T-cell (primary cell): Measurements from ENCODE around the gene NFKBIE. TPM values are rescaled to one million over a fixed set of nuclear protein-coding genes. Genes with fewer than 3 reads are reported as not detected.
A peak's percentile ranks its signal among the peaks of the same experiment; 100 is the strongest.

Experiments used
- ATAC-seq, 4 experiments: fragments of 200-7000 bp in 3 of 4; fragments of 150-1000 bp in 1 of 4; cut with Tn5 transposase; replicated peaks in 1 of 4; 1 replicate in 3 of 4; 2 replicates in 1 of 4; pipeline ENCODE4 v1.10.0; 2021; ENCODE audit warnings: moderate library complexity in 3 of 4, mild to moderate bottlenecking in 2 of 4, moderate number of reproducible peaks in 1 of 4
- CTCF ChIA-PET, 2 donors: fragments of 300-600 bp; sonication (Branson Sonifier 250); formaldehyde crosslinking; loops; one replicate each; lab custom pipeline; 2022; ENCODE audit warnings: antibody characterized with exemption in 2 of 2; lab: Charles Lee
- POLR2A ChIA-PET, 2 donors: fragments of 300-600 bp; sonication (Branson Sonifier 250); formaldehyde crosslinking; loops; one replicate each; lab custom pipeline; 2022; ENCODE audit warnings: antibody characterized with exemption in 2 of 2; lab: Charles Lee
- DNase-seq, 35 experiments: peaks; one replicate each; pipeline versions ENCODE4 v3.0.0 to v3.0.0-alpha.2; 2013 to 2023
- H3K27ac ChIP-seq: one replicate; pipeline ENCODE4 v1.5.1; 2013; ENCODE audit warnings: low read length
- H3K27me3 ChIP-seq, 2 experiments: replicated peaks in 1 of 2; 1 replicate in 1 of 2; 2 replicates in 1 of 2; pipeline versions ENCODE4 v1.6.1 to v1.7.0; 2013; ENCODE audit warnings: low read length in 1 of 2, mixed read lengths in 1 of 2; ENCODE audit not compliant: control insufficient read depth in 2 of 2, insufficient read depth in 2 of 2; ENCODE audit errors: extremely low read depth in 1 of 2
- H3K36me3 ChIP-seq, 2 donors: 1 replicate in 1 of 2; 2 replicates in 1 of 2; pipeline versions ENCODE4 v1.6.1 to v1.7.0; 2013; ENCODE audit warnings: low read length in 1 of 2; ENCODE audit not compliant: control insufficient read depth in 2 of 2, insufficient read depth in 1 of 2; ENCODE audit errors: extremely low read depth in 1 of 2
- H3K4me1 ChIP-seq, 2 experiments: 1 replicate in 1 of 2; 2 replicates in 1 of 2; pipeline versions ENCODE4 v1.6.1 to v1.7.0; 2013; ENCODE audit warnings: low read length in 2 of 2, mixed read lengths in 1 of 2; ENCODE audit not compliant: insufficient read depth in 2 of 2, control insufficient read depth in 1 of 2; ENCODE audit errors: extremely low read depth in 1 of 2
- H3K4me3 ChIP-seq, 2 donors: 1 replicate in 1 of 2; 2 replicates in 1 of 2; pipeline versions ENCODE4 v1.5.1 to v1.7.0; 2013; ENCODE audit warnings: mild to moderate bottlenecking in 2 of 2, low read length in 1 of 2, moderate library complexity in 1 of 2; ENCODE audit not compliant: control insufficient read depth in 1 of 2; ENCODE audit errors: extremely low read depth in 1 of 2
- H3K9me3 ChIP-seq: 2 replicates; pipeline ENCODE4 v1.7.0; 2013
- H3K27ac Mint-ChIP-seq, 2 donors: one replicate each; pipeline ENCODE4 v1.8.0; 2020 to 2021; ENCODE audit warnings: mild to moderate bottlenecking in 2 of 2, mixed read lengths in 2 of 2
- H3K27me3 Mint-ChIP-seq, 2 donors: one replicate each; pipeline ENCODE4 v1.8.0; 2021 to 2022; ENCODE audit warnings: mixed read lengths in 2 of 2
- H3K36me3 Mint-ChIP-seq: one replicate; pipeline ENCODE4 v1.8.0; 2021; ENCODE audit warnings: mixed read lengths
- H3K4me1 Mint-ChIP-seq, 3 donors: one replicate each; pipeline ENCODE4 v1.8.0; 2020 to 2022; ENCODE audit warnings: mixed read lengths in 3 of 3, mild to moderate bottlenecking in 1 of 3
- H3K4me3 Mint-ChIP-seq, 3 donors: one replicate each; pipeline ENCODE4 v1.8.0; 2020 to 2022; ENCODE audit warnings: mild to moderate bottlenecking in 3 of 3, mixed read lengths in 3 of 3, moderate library complexity in 3 of 3
- H3K9me3 Mint-ChIP-seq, 3 donors: one replicate each; pipeline ENCODE4 v1.8.0; 2020 to 2022; ENCODE audit warnings: mixed read lengths in 3 of 3
- WGBS: methylation state at CpG from one replicate; pipeline ENCODE4 v1.1.5; 2013; ENCODE audit warnings: missing lambda C conversion rate; ENCODE audit not compliant: insufficient coverage; 5-methylcytosine and 5-hydroxymethylcytosine counted together
- total RNA-seq, 35 experiments: library from RNA in 6 of 35; stranded (reverse) in 6 of 35; fragments of 120-200 nt in 1 of 35; gene quantifications; one replicate each; pipeline versions ENCODE4 v1.2.1 to v1.2.4 and lab custom pipeline; 2013 to 2026

The NFKBIE gene
- total RNA-seq, 5 donors from 2014 or later (not counting 1 experiment from before 2014, with no cell fraction given), result 9.9 to 35.0 (median 13.6) TPM

DNA sequence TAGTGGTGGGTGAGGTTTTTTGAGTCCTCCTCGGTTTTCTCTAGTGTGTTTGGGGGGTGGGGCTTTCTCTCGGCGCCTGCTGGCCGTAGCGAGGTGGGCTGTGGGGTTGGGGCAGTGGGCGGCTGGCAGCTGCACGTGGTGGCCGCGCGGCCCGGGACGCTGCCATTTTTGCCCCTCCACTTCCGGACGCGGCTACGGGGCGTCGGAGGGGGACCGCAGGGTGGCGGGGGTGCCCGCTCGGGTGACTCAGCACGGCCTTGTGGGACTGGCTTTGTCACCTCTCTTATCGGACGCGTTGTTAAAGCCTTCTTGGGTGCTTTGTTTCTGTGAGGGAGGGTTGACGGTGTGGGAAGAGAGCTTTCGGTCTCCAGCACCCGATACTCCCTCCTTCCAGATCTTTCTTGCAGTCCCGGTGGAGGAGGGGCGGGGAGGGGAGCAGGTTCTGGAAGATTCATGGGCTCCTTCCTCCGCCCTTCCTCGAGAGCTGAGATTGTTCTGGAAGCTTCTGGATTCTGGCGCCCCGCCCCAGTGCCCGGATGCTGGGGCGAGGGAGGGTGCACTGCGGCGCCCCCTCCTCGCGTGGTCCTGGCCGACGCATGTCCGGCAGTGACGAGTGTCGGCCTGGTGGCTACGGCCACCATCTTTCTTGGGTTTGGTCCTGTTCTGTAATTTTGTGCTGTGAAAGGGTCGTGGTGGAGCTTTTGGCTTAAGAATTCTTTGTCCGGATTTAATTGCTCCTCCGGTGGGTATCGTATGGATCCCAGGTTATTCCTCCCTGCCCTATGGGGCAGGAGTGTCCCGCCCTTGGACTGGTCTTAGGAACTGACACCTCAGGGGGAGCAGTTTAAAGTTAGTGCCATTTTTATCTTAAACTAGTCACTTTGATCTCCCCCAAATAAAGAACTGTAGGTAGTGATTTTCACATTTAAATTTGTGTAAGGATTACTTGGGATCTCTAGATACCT lies 17.7 kb downstream of the NFKBIE start:
- no peaks in the 10 kb centered on the region for H3K27me3 Mint-ChIP-seq
- Histone ChIP-seq H3K27ac (peak overlapping the region; percentile 95), H3K4me1 (peaks cover 9 to 26% of the 10 kb centered on the region in 2 experiments), H3K36me3 (peaks cover 8 to 44% of the 10 kb centered on the region in 2 donors), H3K4me3 (peak overlapping the region; percentile 69 to 99), H3K27me3 (no peaks in the 10 kb centered on the region), H3K9me3 (no peaks in the 10 kb centered on the region)
- DNase-seq (peak; percentile 72 to 91 (median 84)), ATAC-seq (peak; percentile 53 to 70 (median 65))
- WGBS, result under 1% methylated on average over 42 of the region's 52 CpGs
- peak overlapping the region; percentile 98 to 99 for H3K27ac Mint-ChIP-seq
- H3K9me3 Mint-ChIP-seq, result no peaks in the 10 kb centered on the region
- H3K4me3 Mint-ChIP-seq, result peak overlapping the region; percentile 94 to 99 (median 98)
- ChIA-PET POLR2A (interaction anchor here (0.6 to 2.3 kb wide), 8 partner anchors 9 to 1318 kb away, joined by 3 to 28 read pairs (median 6); partner anchors contain the start of genes SLC35B2 (in 2 of the 2), CNPY3 (in 1 of the 2) and MYMX (in 1 of the 2)), CTCF (interaction anchor here (0.6 to 2.4 kb wide), 8 partner anchors 9 to 718 kb away, joined by 3 to 9 read pairs (median 6); partner anchors contain the start of genes SLC29A1 (in 1 of the 2) and SLC35B2 (in 1 of the 2))
- peaks cover 50 to 60% (median 50%) of the 10 kb centered on the region in 3 donors for H3K4me1 Mint-ChIP-seq
- H3K36me3 Mint-ChIP-seq, result peaks cover 43% of the 10 kb centered on the region

DNA sequence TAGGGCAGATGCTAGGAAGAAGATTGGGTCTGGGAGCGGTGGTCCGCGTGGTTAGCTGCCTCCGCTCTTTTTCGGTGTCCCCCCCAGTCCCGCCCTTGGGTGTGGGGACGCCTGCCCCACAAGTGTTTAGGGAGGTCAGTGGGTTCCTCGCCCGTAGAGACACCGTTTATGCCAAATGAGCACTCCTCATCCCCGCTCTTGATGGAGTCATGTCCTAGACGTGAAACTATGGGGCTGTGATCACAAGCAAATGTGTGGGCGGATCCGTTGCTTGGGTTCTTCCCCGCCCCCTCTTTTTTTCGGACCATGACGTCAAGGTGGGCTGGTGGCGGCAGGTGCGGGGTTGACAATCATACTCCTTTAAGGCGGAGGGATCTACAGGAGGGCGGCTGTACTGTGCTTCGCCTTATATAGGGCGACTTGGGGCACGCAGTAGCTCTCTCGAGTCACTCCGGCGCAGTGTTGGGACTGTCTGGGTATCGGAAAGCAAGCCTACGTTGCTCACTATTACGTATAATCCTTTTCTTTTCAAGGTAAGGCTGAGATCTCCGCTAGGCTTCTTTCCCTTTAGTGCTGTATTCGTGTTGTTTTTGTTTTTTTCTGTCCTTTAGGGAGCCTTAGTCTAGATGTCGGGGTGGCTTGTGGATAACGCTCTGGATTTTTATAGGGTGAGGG lies 18.6 kb downstream of the NFKBIE start, which contains the start of gene HSP90AB1:
Gene HSP90AB1, plus strand, starts transcription at position 439 of the 675 bp plus-strand sequence. CDS start 1,529 bp downstream, outside the sequence.
- Mint-ChIP-seq H3K4me1 (peaks cover 44 to 54% (median 45%) of the 10 kb centered on the region in 3 donors), H3K36me3 (peaks cover 36% of the 10 kb centered on the region), H3K9me3 (no peaks in the 10 kb centered on the region), H3K27me3 (no peaks in the 10 kb centered on the region), H3K4me3 (peak within 1 kb of the TSS; percentile 94 to 99 (median 98)), H3K27ac (peak within 1 kb of the TSS; percentile 98 to 99)
- DNase-seq (peak; percentile 86 to 98 (median 95)), ATAC-seq (peak; percentile 78 to 83 (median 81))
- Histone ChIP-seq H3K27ac (peak within 1 kb of the TSS; percentile 95), H3K27me3 (no peaks in the 10 kb centered on the region), H3K4me1 (peaks cover 9 to 26% of the 10 kb centered on the region in 2 experiments), H3K36me3 (peaks cover 5 to 36% of the 10 kb centered on the region in 2 donors), H3K4me3 (peak within 1 kb of the TSS; percentile 69 to 99), H3K9me3 (no peaks in the 10 kb centered on the region)
- 0% methylated on average over 11 of the region's 34 CpGs for WGBS
- POLR2A ChIA-PET, result interaction anchor here (0.5 to 2.3 kb wide), 8 partner anchors 9 to 1318 kb away, joined by 3 to 28 read pairs (median 6); partner anchors contain the start of genes CNPY3 (in 1 of the 2), MYMX (in 1 of the 2), SLC35B2 (in 1 of the 2) and VEGFA (in 1 of the 2)
- CTCF ChIA-PET, result interaction anchor here (0.6 to 2.4 kb wide), 7 partner anchors 9 to 717 kb away, joined by 3 to 9 read pairs (median 4); partner anchors contain the start of genes SLC29A1 (in 1 of the 2) and SLC35B2 (in 1 of the 2)

DNA sequence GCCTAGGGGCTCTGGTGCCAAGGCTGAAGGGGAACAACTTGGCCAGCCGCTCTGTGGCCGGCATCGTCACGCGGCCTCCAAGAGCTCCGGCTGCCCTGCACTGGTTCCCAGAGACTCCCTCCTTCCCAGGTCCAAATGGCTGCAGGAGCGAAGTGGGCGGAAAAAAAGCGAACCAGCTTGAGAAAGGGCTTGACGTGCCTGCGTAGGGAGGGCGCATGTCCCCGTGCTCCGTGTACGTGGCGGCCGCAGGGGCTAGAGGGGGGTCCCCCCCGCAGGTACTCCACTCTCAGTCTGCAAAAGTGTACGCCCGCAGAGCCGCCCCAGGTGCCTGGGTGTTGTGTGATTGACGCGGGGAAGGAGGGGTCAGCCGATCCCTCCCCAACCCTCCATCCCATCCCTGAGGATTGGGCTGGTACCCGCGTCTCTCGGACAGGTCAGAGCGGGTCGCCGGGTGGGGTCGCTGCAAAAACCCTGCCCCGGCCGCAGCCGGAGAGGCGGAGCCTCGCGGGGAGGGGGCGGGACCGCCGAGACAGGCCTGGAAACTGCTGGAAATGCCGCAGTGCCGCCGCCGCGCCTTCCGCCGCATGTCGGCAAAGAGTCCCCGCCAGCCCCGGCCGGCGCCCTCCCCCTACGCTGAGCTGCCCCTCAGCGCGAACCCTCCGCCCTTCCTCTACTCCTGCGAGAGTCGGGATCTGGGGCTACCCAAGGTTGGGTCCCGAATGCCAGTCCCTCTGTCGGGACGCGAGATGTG lies 19.3 kb downstream of the NFKBIE start:
- no peaks in the 10 kb centered on the region for H3K27me3 ChIP-seq
- no peaks in the 10 kb centered on the region for H3K9me3 ChIP-seq
- H3K27ac ChIP-seq, result peak overlapping the region; percentile 95
- H3K4me1 Mint-ChIP-seq, result peaks cover 37 to 48% (median 39%) of the 10 kb centered on the region in 3 donors
- no peaks in the 10 kb centered on the region for H3K27me3 Mint-ChIP-seq
- 4% methylated on average over 34 of the region's 62 CpGs for WGBS
- H3K36me3 ChIP-seq, result peaks cover 5 to 29% of the 10 kb centered on the region in 2 donors
- H3K4me3 ChIP-seq, result peak overlapping the region; percentile 69 to 99
- DNase-seq, result peak; percentile 46 to 88 (median 67)
- H3K4me1 ChIP-seq, result peaks cover 9 to 26% of the 10 kb centered on the region in 2 experiments
- no peaks in the 10 kb centered on the region for H3K9me3 Mint-ChIP-seq
- ATAC-seq, result peak; percentile 51 to 55 (median 54)
- POLR2A ChIA-PET, result interaction anchor here (0.5 to 2.3 kb wide), 6 partner anchors 9 to 1317 kb away, joined by 3 to 28 read pairs (median 6); partner anchors contain the start of genes CNPY3 (in 1 of the 2), SLC35B2 (in 1 of the 2) and VEGFA (in 1 of the 2)
- peak overlapping the region; percentile 98 to 99 for H3K27ac Mint-ChIP-seq
- CTCF ChIA-PET, result interaction anchor here (0.6 to 2.4 kb wide), 5 partner anchors 8 to 143 kb away, joined by 3 to 9 read pairs (median 5); partner anchors contain the start of genes SLC29A1 (in 1 of the 2) and SLC35B2 (in 1 of the 2)
- peaks cover 29% of the 10 kb centered on the region for H3K36me3 Mint-ChIP-seq
- peak overlapping the region; percentile 94 to 99 (median 98) for H3K4me3 Mint-ChIP-seq

DNA sequence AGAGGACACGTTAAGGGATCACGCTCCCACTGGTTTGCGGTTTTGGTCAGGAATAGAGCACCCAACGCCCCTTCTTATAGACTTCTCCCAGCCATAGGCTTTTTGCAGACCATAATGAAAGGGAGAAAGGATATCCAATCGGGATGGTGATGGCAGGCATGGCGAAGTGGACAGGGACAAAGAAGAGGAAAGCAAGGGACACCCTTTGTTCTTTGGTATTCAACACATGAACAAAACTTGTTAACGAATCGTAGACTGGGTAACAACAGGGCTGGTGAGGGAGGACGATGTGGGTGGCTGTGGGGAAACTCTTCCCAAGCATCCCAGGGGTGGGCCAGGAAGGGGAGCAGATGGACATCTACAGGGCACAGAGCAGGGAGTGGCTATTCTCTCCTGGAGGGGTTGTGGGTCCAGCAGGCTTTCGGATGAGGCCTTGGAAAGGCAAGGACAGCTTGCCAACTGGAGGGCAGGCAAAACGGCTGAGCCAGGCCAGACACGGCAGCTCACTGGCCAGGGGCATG lies 19.9 kb downstream of the NFKBIE start:
- peak overlapping the region; percentile 63 to 99 for H3K27ac Mint-ChIP-seq
- H3K4me1 Mint-ChIP-seq, result peaks cover 32 to 42% (median 36%) of the 10 kb centered on the region in 3 donors
- H3K27me3 Mint-ChIP-seq, result no peaks in the 10 kb centered on the region
- H3K4me3 Mint-ChIP-seq, result peak overlapping the region; percentile 94 to 99 (median 98)
- peaks cover 5 to 22% of the 10 kb centered on the region in 2 donors for H3K36me3 ChIP-seq
- peak overlapping the region; percentile 95 for H3K27ac ChIP-seq
- H3K4me1 ChIP-seq, result peaks cover 9 to 26% of the 10 kb centered on the region in 2 experiments
- ChIA-PET POLR2A (no interaction called here), CTCF (interaction anchor here (0.6 to 2.4 kb wide), 4 partner anchors 11 to 380 kb away, joined by 3 to 9 read pairs (median 6); partner anchors contain the start of genes SLC29A1 (in 1 of the 2) and SLC35B2 (in 1 of the 2))
- no peak for ATAC-seq
- WGBS, result 91% methylated on average over 5 of the region's 12 CpGs
- H3K9me3 ChIP-seq, result no peaks in the 10 kb centered on the region
- no peak for DNase-seq
- H3K9me3 Mint-ChIP-seq, result no peaks in the 10 kb centered on the region
- H3K36me3 Mint-ChIP-seq, result peaks cover 23% of the 10 kb centered on the region
- H3K4me3 ChIP-seq, result peak overlapping the region; percentile 69 to 99
- no peaks in the 10 kb centered on the region for H3K27me3 ChIP-seq

DNA sequence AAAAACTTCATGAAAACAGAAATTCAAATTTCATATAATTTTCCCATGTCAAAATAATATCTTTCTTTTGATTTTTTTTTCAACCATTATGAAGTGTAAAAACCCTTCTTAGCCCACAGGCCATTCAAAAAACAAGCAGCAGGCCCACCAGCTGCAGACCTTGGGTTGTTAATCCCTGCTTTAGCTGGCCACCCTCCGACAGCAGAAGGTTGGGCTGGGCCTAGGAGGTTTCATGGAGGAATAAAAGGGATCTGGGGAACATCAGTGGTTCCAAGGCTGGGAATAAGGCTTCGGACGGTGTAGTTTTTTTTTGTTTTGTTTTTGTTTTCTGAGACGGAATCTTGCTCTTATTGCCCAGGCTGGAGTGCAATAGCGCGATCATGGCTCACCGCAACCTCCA lies 22.0 kb downstream of the NFKBIE start:
- peaks cover 11 to 27% (median 15%) of the 10 kb centered on the region in 3 donors for H3K4me1 Mint-ChIP-seq
- ATAC-seq (no peak), DNase-seq (no peak)
- H3K27me3 Mint-ChIP-seq, result no peaks in the 10 kb centered on the region
- H3K27ac Mint-ChIP-seq, result no peak overlapping the region
- 95% methylated on average over 3 of the region's 7 CpGs for WGBS
- peaks cover 2% of the 10 kb centered on the region for H3K36me3 Mint-ChIP-seq
- no peaks in the 10 kb centered on the region for H3K9me3 Mint-ChIP-seq
- Histone ChIP-seq H3K9me3 (no peaks in the 10 kb centered on the region), H3K27ac (no peak overlapping the region), H3K27me3 (no peaks in the 10 kb centered on the region), H3K36me3 (peaks cover 0 to 1% of the 10 kb centered on the region in 2 donors), H3K4me1 (peaks cover 4 to 17% of the 10 kb centered on the region in 2 experiments), H3K4me3 (no peak overlapping the region)
- ChIA-PET CTCF (interaction anchor here in 1 of 2 donors (1.7 kb wide), 1 partner anchor 16 kb away, joined by 4 read pairs; no protein-coding TSS in a partner anchor), POLR2A (no interaction called here)
- H3K4me3 Mint-ChIP-seq, result no peak overlapping the region
